ENCODE measurements around the gene GLT8D2.

GLT8D2 gene

GRCh38 chr12:104050436-104050835 is 449 bp upstream of the GLT8D2 start:
- no peaks in the 10 kb centered on the region for H3K36me3 ChIP-seq
- no peak for TF ChIP-seq CTCF (IDR thresholded peaks at IDR 0.05; ENCODE audit: low read depth, low read length)
- H3K27me3 ChIP-seq (ENCODE audit: insufficient read depth, low read depth, severe bottlenecking): no peaks in the 10 kb centered on the region
- H3K4me3 ChIP-seq (ENCODE audit: low read depth, low read length): no peak overlapping the region
- H3K27ac ChIP-seq: no peak overlapping the region
- H3K9me3 ChIP-seq (ENCODE audit: severe bottlenecking): no peaks in the 10 kb centered on the region
- no peak for DNase-seq

- H3K9me3 ChIP-seq (ENCODE audit: severe bottlenecking): no peaks in the 10 kb centered on the region
- H3K36me3 ChIP-seq: no peaks in the 10 kb centered on the region
- no peak for TF ChIP-seq CTCF (IDR thresholded peaks at IDR 0.05; ENCODE audit: low read depth, low read length)
- H3K27ac ChIP-seq: no peak overlapping the region
- H3K27me3 ChIP-seq (ENCODE audit: insufficient read depth, low read depth, severe bottlenecking): no peaks in the 10 kb centered on the region
- H3K4me3 ChIP-seq (ENCODE audit: low read depth, low read length): no peak overlapping the region
- no peak for DNase-seq
Measured at GRCh38 chr12:104049278-104049902, 597 bp downstream of the GLT8D2 start.

- TF ChIP-seq CTCF (IDR thresholded peaks at IDR 0.05; ENCODE audit: low read depth, low read length): no peak
- Histone ChIP-seq H3K36me3 (no peaks in the 10 kb centered on the region), H3K4me3 (ENCODE audit: low read depth, low read length) (no peak overlapping the region), H3K9me3 (ENCODE audit: severe bottlenecking) (no peaks in the 10 kb centered on the region), H3K27ac (no peak overlapping the region), H3K27me3 (ENCODE audit: insufficient read depth, low read depth, severe bottlenecking) (no peaks in the 10 kb centered on the region)
- no peak for DNase-seq
Measured at GRCh38 chr12:104048811-104049210, 1.2 kb downstream of the GLT8D2 start.

- TF ChIP-seq CTCF (IDR thresholded peaks at IDR 0.05; ENCODE audit: low read depth, low read length): no peak
- DNase-seq: no peak
- Histone ChIP-seq H3K4me3 (ENCODE audit: low read depth, low read length) (no peak overlapping the region), H3K9me3 (ENCODE audit: severe bottlenecking) (no peaks in the 10 kb centered on the region), H3K27ac (no peak overlapping the region), H3K36me3 (no peaks in the 10 kb centered on the region), H3K27me3 (ENCODE audit: insufficient read depth, low read depth, severe bottlenecking) (no peaks in the 10 kb centered on the region)
Measured at GRCh38 chr12:104048162-104048561, 1.8 kb downstream of the GLT8D2 start.

GRCh38 chr12:104046306-104046705 is 3.7 kb downstream of the GLT8D2 start:
- no peak for DNase-seq
- Histone ChIP-seq H3K9me3 (ENCODE audit: severe bottlenecking) (no peaks in the 10 kb centered on the region), H3K27ac (no peak overlapping the region), H3K36me3 (no peaks in the 10 kb centered on the region), H3K27me3 (ENCODE audit: insufficient read depth, low read depth, severe bottlenecking) (no peaks in the 10 kb centered on the region), H3K4me3 (ENCODE audit: low read depth, low read length) (no peak overlapping the region)
- TF ChIP-seq CTCF (IDR thresholded peaks at IDR 0.05; ENCODE audit: low read depth, low read length): no peak

GRCh38 chr12:104044158-104044557 is 5.8 kb downstream of the GLT8D2 start:
- no peaks in the 10 kb centered on the region for H3K36me3 ChIP-seq
- no peak overlapping the region for H3K27ac ChIP-seq
- no peak for DNase-seq
- TF ChIP-seq CTCF (IDR thresholded peaks at IDR 0.05; ENCODE audit: low read depth, low read length): no peak
- H3K27me3 ChIP-seq (ENCODE audit: insufficient read depth, low read depth, severe bottlenecking): no peaks in the 10 kb centered on the region
- no peak overlapping the region for H3K4me3 ChIP-seq (ENCODE audit: low read depth, low read length)
- no peaks in the 10 kb centered on the region for H3K9me3 ChIP-seq (ENCODE audit: severe bottlenecking)
